ENCODE data around the gene PRKAA1. TPM values are rescaled to one million over a fixed set of nuclear protein-coding genes. Genes with fewer than 3 reads are reported as not detected.
A peak's percentile ranks its signal among the peaks of the same experiment; 100 is the strongest.

Gene PRKAA1
- total and polyA plus RNA-seq, 7 donors = 9.6 to 36.8 (median 28.1) TPM

GRCh38 chr5:40736103-40736875 lies 61.9 kb downstream of the PRKAA1 start:
- TF ChIP-seq, protein P1, sequence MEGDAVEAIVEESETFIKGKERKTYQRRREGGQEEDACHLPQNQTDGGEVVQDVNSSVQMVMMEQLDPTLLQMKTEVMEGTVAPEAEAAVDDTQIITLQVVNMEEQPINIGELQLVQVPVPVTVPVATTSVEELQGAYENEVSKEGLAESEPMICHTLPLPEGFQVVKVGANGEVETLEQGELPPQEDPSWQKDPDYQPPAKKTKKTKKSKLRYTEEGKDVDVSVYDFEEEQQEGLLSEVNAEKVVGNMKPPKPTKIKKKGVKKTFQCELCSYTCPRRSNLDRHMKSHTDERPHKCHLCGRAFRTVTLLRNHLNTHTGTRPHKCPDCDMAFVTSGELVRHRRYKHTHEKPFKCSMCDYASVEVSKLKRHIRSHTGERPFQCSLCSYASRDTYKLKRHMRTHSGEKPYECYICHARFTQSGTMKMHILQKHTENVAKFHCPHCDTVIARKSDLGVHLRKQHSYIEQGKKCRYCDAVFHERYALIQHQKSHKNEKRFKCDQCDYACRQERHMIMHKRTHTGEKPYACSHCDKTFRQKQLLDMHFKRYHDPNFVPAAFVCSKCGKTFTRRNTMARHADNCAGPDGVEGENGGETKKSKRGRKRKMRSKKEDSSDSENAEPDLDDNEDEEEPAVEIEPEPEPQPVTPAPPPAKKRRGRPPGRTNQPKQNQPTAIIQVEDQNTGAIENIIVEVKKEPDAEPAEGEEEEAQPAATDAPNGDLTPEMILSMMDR (IDR thresholded peaks at IDR 0.05) = peak; percentile 81
- Histone ChIP-seq H3K27me3 (ENCODE audit: insufficient read depth in 3 of 3, low read length in 2 of 3) (no peaks in the 10 kb centered on the region), H3K4me3 (no peak overlapping the region), H3K4me1 (peaks cover 13% of the 10 kb centered on the region), H3K9me3 (no peaks in the 10 kb centered on the region), H3K36me3 (ENCODE audit: insufficient read depth in 1 of 2, low read depth in 1 of 2) (peaks cover 2 to 20% of the 10 kb centered on the region in 2 donors), H3K27ac (no peak overlapping the region)
- DNase-seq (no peak), ATAC-seq (peak in 3 of 4 donors; percentile 56 to 84 (median 64))
- 3 to 12% (median 3%) methylated on average over 1 of the region's 1 CpG for WGBS, 3 donors
- intact Hi-C loops (cut with DNase I) = loop anchor here in 1 of 2 donors (2.0 to 10.0 kb wide), 3 partner anchors 789 to 1157 kb away; no protein-coding TSS in a partner anchor

- Histone ChIP-seq H3K4me3 (no peak overlapping the region), H3K9me3 (no peaks in the 10 kb centered on the region), H3K36me3 (ENCODE audit: insufficient read depth in 1 of 2, low read depth in 1 of 2) (peaks cover 2 to 13% of the 10 kb centered on the region in 2 donors), H3K4me1 (peaks cover 13% of the 10 kb centered on the region), H3K27me3 (ENCODE audit: insufficient read depth in 3 of 3, low read length in 2 of 3) (no peaks in the 10 kb centered on the region), H3K27ac (no peak overlapping the region)
- TF ChIP-seq, protein P1 (IDR thresholded peaks at IDR 0.05) = no peak
- no peak for ATAC-seq
- DNase-seq = no peak
- intact Hi-C loops (cut with DNase I) = loop anchor here in 1 of 2 donors (2.0 to 10.0 kb wide), 3 partner anchors 788 to 1157 kb away; no protein-coding TSS in a partner anchor
These were observed 62.6 kb downstream of the PRKAA1 start for GRCh38 chr5:40735609-40736008.

DNA sequence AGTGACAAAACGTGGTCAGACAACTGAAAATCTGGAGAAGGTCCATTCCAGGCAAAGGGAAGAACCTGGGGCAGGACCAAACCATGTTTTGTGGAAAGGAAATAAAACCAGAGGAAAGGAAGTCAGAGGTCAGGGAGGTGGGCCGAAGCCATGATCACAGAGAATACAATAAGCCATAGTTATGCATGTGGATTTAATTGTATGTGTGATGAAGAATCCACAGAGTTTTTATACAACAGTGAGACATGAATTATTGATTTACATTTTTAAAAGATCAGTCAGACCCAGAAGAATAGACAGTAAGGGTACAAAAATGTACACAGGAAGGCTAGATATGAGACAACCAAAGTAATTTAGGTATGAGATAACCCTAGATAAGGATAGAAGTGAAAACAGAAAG lies 63.2 kb downstream of the PRKAA1 start:
- no peaks in the 10 kb centered on the region for H3K9me3 ChIP-seq
- H3K4me3 ChIP-seq = no peak overlapping the region
- H3K4me1 ChIP-seq = peaks cover 13% of the 10 kb centered on the region
- intact Hi-C loops (cut with DNase I) = loop anchor here in 1 of 2 donors (5.0 to 10.0 kb wide), 2 partner anchors 788 to 1020 kb away; no protein-coding TSS in a partner anchor
- ATAC-seq (no peak), DNase-seq (no peak)
- peaks cover 0 to 12% of the 10 kb centered on the region in 2 donors for H3K36me3 ChIP-seq (ENCODE audit: insufficient read depth in 1 of 2, low read depth in 1 of 2)
- TF ChIP-seq, protein P1 (IDR thresholded peaks at IDR 0.05) = no peak
- 74 to 79% (median 75%) methylated on average over 2 of the region's 2 CpGs for WGBS, 3 donors
- H3K27me3 ChIP-seq (ENCODE audit: insufficient read depth in 3 of 3, low read length in 2 of 3) = no peaks in the 10 kb centered on the region
- no peak overlapping the region for H3K27ac ChIP-seq

GRCh38 chr5:40733879-40734563 lies 64.2 kb downstream of the PRKAA1 start:
- WGBS, 3 donors = 37 to 46% (median 39%) methylated on average over 3 of the region's 3 CpGs
- intact Hi-C loops (cut with DNase I) = loop anchor here in 1 of 2 donors (10.0 kb wide), 1 partner anchor 1019 kb away; no protein-coding TSS in a partner anchor

More at GRCh38 chr5:40733879-40734563, 64.2 kb downstream of the PRKAA1 start:
- Histone ChIP-seq H3K36me3 (ENCODE audit: insufficient read depth in 1 of 2, low read depth in 1 of 2) (peaks cover 0 to 6% of the 10 kb centered on the region in 2 donors), H3K4me3 (no peak overlapping the region), H3K27me3 (ENCODE audit: insufficient read depth in 3 of 3, low read length in 2 of 3) (no peaks in the 10 kb centered on the region), H3K27ac (no peak overlapping the region), H3K4me1 (peaks cover 13% of the 10 kb centered on the region), H3K9me3 (no peaks in the 10 kb centered on the region)
- DNase-seq = no peak
- TF ChIP-seq, protein P1 (IDR thresholded peaks at IDR 0.05) = no peak
- ATAC-seq = peak in 1 of 4 donors; percentile 47
